DLD1 (cell line): ENCODE data around the gene CFAP157.

ENCODE experiments used
- in situ Hi-C: cut with HindIII; loops from 2 replicates; pipeline ENCODE4 v1.10.0; 2017; ENCODE audit warnings: low sequenced_read_pairs

Gene CFAP157

GRCh38 chr9:127734247-127734746 is 27.5 kb downstream of the CFAP157 start:
- in situ Hi-C loops: no loop called here

- in situ Hi-C loops: no loop called here
These were observed 28.1 kb downstream of the CFAP157 start, which contains the start of gene TOR2A for GRCh38 chr9:127734747-127735529. Gene TOR2A, minus strand, starts transcription at chr9:127735294. Its CDS starts 24 bp downstream, at chr9:127735270.

- in situ Hi-C loops: no loop called here
These were observed 28.9 kb downstream of the CFAP157 start for GRCh38 chr9:127735530-127736185.

GRCh38 chr9:127738666-127739065 is 31.9 kb downstream of the CFAP157 start:
- in situ Hi-C loops: no loop called here

GRCh38 chr9:127739614-127740330 is 33.0 kb downstream of the CFAP157 start:
- in situ Hi-C loops: no loop called here

- in situ Hi-C loops: no loop called here
These were observed 35.1 kb downstream of the CFAP157 start for GRCh38 chr9:127741831-127742434.

GRCh38 chr9:127742435-127743088 is 35.8 kb downstream of the CFAP157 start:
- in situ Hi-C loops: no loop called here

- in situ Hi-C loops: no loop called here
These were observed 37.8 kb downstream of the CFAP157 start for GRCh38 chr9:127744398-127745110.

GRCh38 chr9:127746959-127747569 is 40.3 kb downstream of the CFAP157 start:
- in situ Hi-C loops: no loop called here

GRCh38 chr9:127749090-127749787 is 42.5 kb downstream of the CFAP157 start:
- in situ Hi-C loops: no loop called here

- in situ Hi-C loops: no loop called here
These were observed 44.7 kb downstream of the CFAP157 start for GRCh38 chr9:127751269-127752054.

- in situ Hi-C loops: no loop called here
These were observed 46.4 kb downstream of the CFAP157 start for GRCh38 chr9:127753148-127753547.

- in situ Hi-C loops: no loop called here
These were observed 46.8 kb downstream of the CFAP157 start for GRCh38 chr9:127753622-127754021.

GRCh38 chr9:127754099-127755060 is 47.6 kb downstream of the CFAP157 start:
- in situ Hi-C loops: no loop called here

GRCh38 chr9:127755061-127756060 is 48.6 kb downstream of the CFAP157 start:
- in situ Hi-C loops: no loop called here

- in situ Hi-C loops: no loop called here
These were observed 49.4 kb downstream of the CFAP157 start for GRCh38 chr9:127756233-127756632.
